ENCODE data around the gene MAP3K1.

DNA sequence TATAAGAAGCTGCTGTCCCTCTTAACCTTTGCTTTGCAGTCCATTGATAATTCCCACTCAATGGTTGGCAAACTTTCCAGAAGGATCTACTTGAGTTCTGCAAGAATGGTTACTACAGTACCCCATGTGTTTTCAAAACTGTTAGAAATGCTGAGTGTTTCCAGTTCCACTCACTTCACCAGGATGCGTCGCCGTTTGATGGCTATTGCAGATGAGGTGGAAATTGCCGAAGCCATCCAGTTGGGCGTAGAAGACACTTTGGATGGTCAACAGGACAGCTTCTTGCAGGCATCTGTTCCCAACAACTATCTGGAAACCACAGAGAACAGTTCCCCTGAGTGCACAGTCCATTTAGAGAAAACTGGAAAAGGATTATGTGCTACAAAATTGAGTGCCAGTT is 66.2 kb downstream of the MAP3K1 start:
- TF ChIP-seq, protein P1, sequence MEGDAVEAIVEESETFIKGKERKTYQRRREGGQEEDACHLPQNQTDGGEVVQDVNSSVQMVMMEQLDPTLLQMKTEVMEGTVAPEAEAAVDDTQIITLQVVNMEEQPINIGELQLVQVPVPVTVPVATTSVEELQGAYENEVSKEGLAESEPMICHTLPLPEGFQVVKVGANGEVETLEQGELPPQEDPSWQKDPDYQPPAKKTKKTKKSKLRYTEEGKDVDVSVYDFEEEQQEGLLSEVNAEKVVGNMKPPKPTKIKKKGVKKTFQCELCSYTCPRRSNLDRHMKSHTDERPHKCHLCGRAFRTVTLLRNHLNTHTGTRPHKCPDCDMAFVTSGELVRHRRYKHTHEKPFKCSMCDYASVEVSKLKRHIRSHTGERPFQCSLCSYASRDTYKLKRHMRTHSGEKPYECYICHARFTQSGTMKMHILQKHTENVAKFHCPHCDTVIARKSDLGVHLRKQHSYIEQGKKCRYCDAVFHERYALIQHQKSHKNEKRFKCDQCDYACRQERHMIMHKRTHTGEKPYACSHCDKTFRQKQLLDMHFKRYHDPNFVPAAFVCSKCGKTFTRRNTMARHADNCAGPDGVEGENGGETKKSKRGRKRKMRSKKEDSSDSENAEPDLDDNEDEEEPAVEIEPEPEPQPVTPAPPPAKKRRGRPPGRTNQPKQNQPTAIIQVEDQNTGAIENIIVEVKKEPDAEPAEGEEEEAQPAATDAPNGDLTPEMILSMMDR (IDR thresholded peaks at IDR 0.05 in 4 of 5, conservative IDR thresholded peaks at IDR 0.05 in 1 of 5), result no peak
- TF ChIP-seq POLR2A (IDR thresholded peaks at IDR 0.05), result no peak
